ENCODE measurements around the gene MYO6.

MYO6 gene

DNA sequence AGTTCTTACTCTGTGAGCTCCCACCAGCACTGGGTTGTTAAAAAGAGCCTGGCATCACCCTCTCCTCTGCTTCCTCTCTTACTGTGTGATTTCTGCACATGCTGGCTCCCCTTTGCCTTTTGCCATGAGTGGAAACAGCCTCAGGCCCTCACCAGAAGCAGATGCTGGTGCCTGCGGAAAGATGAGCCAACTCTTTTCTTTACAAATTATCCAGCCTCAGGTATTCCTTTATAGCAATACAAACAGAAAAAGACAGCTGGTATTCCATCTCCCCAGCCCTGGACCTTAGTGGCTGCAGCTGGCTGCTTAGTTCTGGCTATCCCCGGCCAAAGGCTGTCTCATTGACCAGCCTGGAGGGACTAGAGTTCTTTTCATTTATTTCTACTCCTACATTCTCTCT lies 194.3 kb downstream of the MYO6 start:
- no peak for DNase-seq (ENCODE audit: low spot score)

DNA sequence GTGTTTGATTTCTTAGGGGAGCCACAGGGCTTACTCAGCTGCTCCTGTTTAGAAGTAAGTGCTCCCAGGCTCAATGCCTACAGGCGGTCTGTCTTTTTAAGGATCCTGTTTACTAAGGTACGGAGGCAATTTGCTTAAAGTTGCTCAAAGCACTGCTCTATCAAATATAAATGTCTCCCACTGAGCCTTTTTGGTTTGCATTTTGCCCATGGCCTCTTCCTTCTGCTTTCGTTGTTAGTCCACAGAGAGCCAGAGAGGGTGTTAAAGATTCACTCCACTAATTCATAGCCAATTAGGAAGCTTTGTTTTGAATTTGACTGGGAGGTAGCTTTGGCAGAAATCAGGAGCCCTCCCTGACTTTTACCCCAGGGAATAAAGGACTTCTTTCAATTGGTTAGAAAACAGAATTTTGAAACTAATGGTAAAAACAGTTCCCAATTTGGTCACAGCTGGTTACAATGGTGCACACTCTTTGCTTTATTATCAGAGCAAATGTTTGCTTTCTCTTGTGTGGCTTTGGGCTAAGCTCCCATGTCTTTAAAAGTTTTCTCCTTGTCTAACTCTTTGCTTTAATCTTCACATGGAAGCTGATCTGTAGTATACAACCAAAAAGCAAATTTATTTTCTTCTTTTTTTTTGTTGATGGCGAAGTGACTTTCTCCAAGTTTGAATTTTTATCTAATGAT lies 197.2 kb downstream of the MYO6 start:
- DNase-seq (ENCODE audit: low spot score): no peak

DNA sequence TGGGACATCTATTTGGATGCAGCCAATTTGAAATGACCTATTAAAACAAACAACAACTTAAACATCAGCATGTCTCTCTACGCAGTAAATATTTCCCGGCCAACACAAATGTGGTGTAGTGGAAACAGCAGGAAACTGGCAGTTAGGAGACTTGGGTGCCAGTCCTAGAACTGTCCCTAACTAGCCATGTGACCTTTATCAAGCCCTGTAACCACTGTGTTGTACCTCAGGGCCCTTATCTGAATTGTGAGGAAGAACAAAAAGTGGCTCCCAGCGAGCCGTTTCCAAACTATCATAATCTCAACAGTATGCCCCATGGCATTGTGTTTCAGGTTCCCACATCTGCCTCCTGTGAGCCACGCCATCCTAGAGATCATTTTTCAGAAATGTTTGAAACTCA lies 198.9 kb downstream of the MYO6 start:
- DNase-seq (ENCODE audit: low spot score): no peak

DNA sequence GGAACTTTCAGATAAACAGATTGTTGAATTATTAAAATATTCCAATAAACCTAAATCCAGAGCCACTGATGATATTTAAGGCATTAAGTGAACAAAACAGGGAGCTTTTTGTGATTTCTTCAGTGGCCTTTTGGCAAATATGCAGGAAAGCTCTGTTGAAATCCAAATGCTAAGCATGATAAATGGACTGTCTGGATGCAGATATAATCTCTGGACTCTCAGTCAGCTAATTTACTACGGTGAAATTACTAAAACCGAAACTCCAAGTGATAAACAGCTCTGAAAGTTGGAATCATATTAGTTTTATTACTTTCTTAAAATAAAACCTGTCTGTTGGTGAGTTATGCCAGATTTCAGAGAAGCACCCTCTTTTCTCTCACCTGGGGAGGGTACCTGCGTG lies 203.1 kb downstream of the MYO6 start:
- no peak for DNase-seq (ENCODE audit: low spot score)

DNA sequence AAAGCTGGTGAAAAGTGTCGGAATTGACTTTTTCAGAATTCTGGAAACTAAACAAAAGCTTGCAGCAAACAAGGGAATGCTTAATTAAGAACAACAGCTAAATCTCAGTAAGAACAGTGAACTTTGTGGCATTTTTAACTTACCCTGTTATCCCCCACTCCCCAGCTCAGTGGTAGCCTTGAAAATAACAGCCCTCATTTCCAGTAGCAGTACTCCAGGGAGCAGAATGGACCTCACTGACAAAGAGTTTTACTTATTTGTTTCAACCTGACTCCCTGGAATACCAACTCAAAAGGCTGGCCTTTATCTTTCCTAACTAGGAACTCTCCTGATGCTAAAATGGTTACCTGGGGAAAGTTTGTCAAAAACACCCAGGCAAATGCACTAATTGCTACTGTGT lies 214.5 kb downstream of the MYO6 start:
- no peak for DNase-seq (ENCODE audit: low spot score)

DNA sequence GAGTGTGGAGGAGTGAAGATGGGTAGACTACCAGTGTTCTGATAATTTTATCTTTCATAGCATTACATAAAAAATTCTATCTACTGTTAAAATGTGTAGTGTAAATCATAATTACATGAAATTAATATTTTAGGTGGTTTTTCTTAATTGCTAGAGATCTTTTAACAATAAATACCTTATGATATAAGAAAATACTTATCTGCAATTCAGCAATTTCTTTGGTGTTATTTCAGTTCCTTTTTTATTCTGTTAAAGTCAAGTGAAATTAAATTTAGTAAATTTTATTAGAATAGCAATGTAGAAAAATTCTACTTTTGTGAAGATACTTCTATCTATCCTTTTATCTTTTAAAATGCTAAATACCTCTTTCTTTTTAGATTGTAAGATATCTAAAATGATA lies 219.1 kb downstream of the MYO6 start:
- no peak for DNase-seq (ENCODE audit: low spot score)

Small RNAs within 50 kb of the gene (small RNA-seq; reads per million reads assigned to genes)
- gene RF00019 (0 reads per million in 2 experiments), gene RNA5SP209 (0 reads per million in 2 experiments), gene RNU6-155P (0 reads per million in 2 experiments)

Measured in SK-N-DZ (cell line).